ENCODE measurements around the gene CEP85L.

CEP85L gene

DNA sequence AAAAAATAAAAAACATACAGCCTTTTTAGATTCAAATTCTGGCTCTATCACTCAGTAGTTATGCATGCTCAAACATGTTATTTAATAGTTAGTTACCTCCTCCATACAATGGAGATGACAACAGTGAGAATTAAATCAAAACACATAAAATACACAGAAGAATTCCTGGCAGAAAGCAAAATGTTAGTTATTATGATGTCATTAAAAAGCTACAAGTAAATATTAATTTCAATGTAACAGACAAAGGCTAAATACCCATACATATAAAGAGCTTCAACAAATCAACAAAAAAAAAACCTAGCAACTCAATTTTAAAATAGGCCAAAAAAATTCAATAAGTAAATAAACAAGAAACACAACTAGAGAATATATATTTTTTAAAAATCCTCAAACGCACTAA is 81.9 kb downstream of the CEP85L start:
- H3K4me1 ChIP-seq (ENCODE audit: insufficient read depth, low read length): no peaks in the 10 kb centered on the region
- H3K9me3 ChIP-seq (ENCODE audit: insufficient read depth, low read length, severe bottlenecking): peaks cover 9% of the 10 kb centered on the region
- no peak for DNase-seq
- no peaks in the 10 kb centered on the region for H3K27me3 ChIP-seq (ENCODE audit: insufficient read depth, low read length, poor library complexity)
- peaks cover 8% of the 10 kb centered on the region; the same call in 1 of the 2 replicates for H4K20me1 ChIP-seq (ENCODE audit: insufficient read depth, low read length)
- H3K36me3 ChIP-seq (ENCODE audit: insufficient read depth, low read length): peaks cover 23% of the 10 kb centered on the region
- TF ChIP-seq, protein P1, sequence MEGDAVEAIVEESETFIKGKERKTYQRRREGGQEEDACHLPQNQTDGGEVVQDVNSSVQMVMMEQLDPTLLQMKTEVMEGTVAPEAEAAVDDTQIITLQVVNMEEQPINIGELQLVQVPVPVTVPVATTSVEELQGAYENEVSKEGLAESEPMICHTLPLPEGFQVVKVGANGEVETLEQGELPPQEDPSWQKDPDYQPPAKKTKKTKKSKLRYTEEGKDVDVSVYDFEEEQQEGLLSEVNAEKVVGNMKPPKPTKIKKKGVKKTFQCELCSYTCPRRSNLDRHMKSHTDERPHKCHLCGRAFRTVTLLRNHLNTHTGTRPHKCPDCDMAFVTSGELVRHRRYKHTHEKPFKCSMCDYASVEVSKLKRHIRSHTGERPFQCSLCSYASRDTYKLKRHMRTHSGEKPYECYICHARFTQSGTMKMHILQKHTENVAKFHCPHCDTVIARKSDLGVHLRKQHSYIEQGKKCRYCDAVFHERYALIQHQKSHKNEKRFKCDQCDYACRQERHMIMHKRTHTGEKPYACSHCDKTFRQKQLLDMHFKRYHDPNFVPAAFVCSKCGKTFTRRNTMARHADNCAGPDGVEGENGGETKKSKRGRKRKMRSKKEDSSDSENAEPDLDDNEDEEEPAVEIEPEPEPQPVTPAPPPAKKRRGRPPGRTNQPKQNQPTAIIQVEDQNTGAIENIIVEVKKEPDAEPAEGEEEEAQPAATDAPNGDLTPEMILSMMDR (IDR thresholded peaks at IDR 0.05; ENCODE audit: borderline replicate concordance, extremely low read depth, low read length, poor library complexity, severe bottlenecking): no peak
- no peak for TF ChIP-seq EZH2 (IDR thresholded peaks at IDR 0.05; ENCODE audit: borderline replicate concordance, low read depth, low read length, severe bottlenecking)
- H3K79me2 ChIP-seq (ENCODE audit: insufficient read depth, low read length): peaks cover 71% of the 10 kb centered on the region
- no peak overlapping the region for H3K27ac ChIP-seq (ENCODE audit: low read length)
- no peak for ATAC-seq (ENCODE audit: insufficient read depth, low read depth)
- no peak overlapping the region for H3K4me2 ChIP-seq (ENCODE audit: insufficient read depth, low read length)
- H2AFZ ChIP-seq (ENCODE audit: low read depth, low read length): no peak overlapping the region
- no peak overlapping the region for H3K9ac ChIP-seq (ENCODE audit: low read depth, low read length)
- no peak overlapping the region for H3K4me3 ChIP-seq (ENCODE audit: low read depth in 1 of 2, low read length in 2 of 2)

DNA sequence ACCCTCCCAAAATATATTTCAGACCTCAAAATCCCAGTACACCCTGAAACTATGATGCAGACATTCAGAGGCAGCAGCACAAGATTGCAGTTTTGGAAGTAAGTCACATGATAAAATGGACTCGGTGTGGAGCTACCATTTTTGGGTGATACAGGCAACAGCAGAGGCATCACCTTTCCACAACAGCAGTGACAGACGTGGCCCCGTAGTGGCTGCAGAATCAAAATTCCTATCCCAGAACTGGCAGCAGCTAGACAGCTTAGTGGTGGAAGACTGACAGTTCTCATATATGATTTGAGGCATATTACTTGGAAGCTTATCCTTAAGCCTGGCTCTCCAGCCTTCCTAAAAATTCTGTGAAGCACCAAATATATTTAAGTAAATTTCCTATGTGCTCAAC is 83.4 kb downstream of the CEP85L start:
- no peak overlapping the region for H3K4me2 ChIP-seq (ENCODE audit: insufficient read depth, low read length)
- peaks cover 8% of the 10 kb centered on the region; the same call in 1 of the 2 replicates for H4K20me1 ChIP-seq (ENCODE audit: insufficient read depth, low read length)
- no peaks in the 10 kb centered on the region for H3K9me3 ChIP-seq (ENCODE audit: insufficient read depth, low read length, severe bottlenecking)
- no peak overlapping the region for H3K27ac ChIP-seq (ENCODE audit: low read length)
- no peak overlapping the region for H2AFZ ChIP-seq (ENCODE audit: low read depth, low read length)
- H3K4me3 ChIP-seq (ENCODE audit: low read depth in 1 of 2, low read length in 2 of 2): no peak overlapping the region
- H3K4me1 ChIP-seq (ENCODE audit: insufficient read depth, low read length): no peaks in the 10 kb centered on the region
- no peak for TF ChIP-seq EZH2 (IDR thresholded peaks at IDR 0.05; ENCODE audit: borderline replicate concordance, low read depth, low read length, severe bottlenecking)
- TF ChIP-seq, protein P1 (IDR thresholded peaks at IDR 0.05; ENCODE audit: borderline replicate concordance, extremely low read depth, low read length, poor library complexity, severe bottlenecking): no peak
- H3K36me3 ChIP-seq (ENCODE audit: insufficient read depth, low read length): peaks cover 18% of the 10 kb centered on the region
- H3K79me2 ChIP-seq (ENCODE audit: insufficient read depth, low read length): peaks cover 57% of the 10 kb centered on the region
- H3K27me3 ChIP-seq (ENCODE audit: insufficient read depth, low read length, poor library complexity): no peaks in the 10 kb centered on the region
- DNase-seq (no peak), ATAC-seq (ENCODE audit: insufficient read depth, low read depth) (no peak)
- H3K9ac ChIP-seq (ENCODE audit: low read depth, low read length): no peak overlapping the region

DNA sequence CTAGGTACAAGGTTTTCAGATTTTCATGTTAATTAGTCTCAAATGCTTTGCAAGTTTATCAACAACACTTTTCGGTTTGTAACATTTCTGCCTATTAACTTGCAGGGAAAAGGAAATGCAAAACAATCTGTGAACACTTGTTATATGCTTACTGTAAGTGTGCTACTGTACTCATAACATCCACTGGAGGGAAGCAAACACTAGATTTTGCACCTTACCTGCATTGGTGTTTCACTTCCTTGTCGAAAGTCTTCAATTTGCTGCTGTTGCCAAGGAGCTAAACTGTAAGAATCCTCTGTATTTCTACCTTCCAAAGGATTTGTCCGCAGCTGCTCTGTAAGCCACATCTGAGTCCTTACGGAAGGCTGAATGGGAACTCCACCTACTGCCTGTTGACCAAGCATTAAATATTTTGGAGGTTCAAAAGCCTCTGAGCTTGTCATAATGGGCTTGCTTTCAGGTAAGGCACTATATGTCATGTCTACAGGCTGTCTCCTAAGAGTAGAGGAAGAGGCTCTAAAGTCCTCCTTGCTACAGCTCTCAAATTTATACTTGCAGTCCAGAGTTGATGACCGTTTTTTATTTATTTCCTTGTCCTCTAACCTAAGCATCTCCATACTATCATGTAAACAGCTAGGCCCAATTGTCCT is 86.0 kb downstream of the CEP85L start:
- TF ChIP-seq EZH2 (IDR thresholded peaks at IDR 0.05; ENCODE audit: borderline replicate concordance, low read depth, low read length, severe bottlenecking): no peak
- TF ChIP-seq, protein P1 (IDR thresholded peaks at IDR 0.05; ENCODE audit: borderline replicate concordance, extremely low read depth, low read length, poor library complexity, severe bottlenecking): peak; percentile 75
- H3K4me2 ChIP-seq (ENCODE audit: insufficient read depth, low read length): no peak overlapping the region
- peaks cover under 1% of the 10 kb centered on the region; the same call in 1 of the 2 replicates for H3K4me1 ChIP-seq (ENCODE audit: insufficient read depth, low read length)
- DNase-seq: peak; percentile 17
- no peak overlapping the region for H3K9ac ChIP-seq (ENCODE audit: low read depth, low read length)
- H3K36me3 ChIP-seq (ENCODE audit: insufficient read depth, low read length): peaks cover 20% of the 10 kb centered on the region
- H3K9me3 ChIP-seq (ENCODE audit: insufficient read depth, low read length, severe bottlenecking): no peaks in the 10 kb centered on the region
- no peak overlapping the region for H2AFZ ChIP-seq (ENCODE audit: low read depth, low read length)
- no peak overlapping the region for H3K27ac ChIP-seq (ENCODE audit: low read length)
- H3K4me3 ChIP-seq (ENCODE audit: low read depth in 1 of 2, low read length in 2 of 2): no peak overlapping the region
- peaks cover 3% of the 10 kb centered on the region; the same call in 1 of the 2 replicates for H4K20me1 ChIP-seq (ENCODE audit: insufficient read depth, low read length)
- H3K79me2 ChIP-seq (ENCODE audit: insufficient read depth, low read length): peaks cover 45% of the 10 kb centered on the region
- peak; percentile 83 for ATAC-seq (ENCODE audit: insufficient read depth, low read depth)
- H3K27me3 ChIP-seq (ENCODE audit: insufficient read depth, low read length, poor library complexity): no peaks in the 10 kb centered on the region
